PC-9 (cell line): ENCODE results near the gene SNAI3. TPM values are rescaled to one million over a fixed set of nuclear protein-coding genes. Genes with fewer than 3 reads are reported as not detected.

Experiments
- BruUV-seq: library from RNA; stranded (reverse); fragments of 400-500 nt; replicated peaks from 2 replicates; lab custom pipeline; 2021; lab: Mats Ljungman, UMichigan
- CTCF ChIA-PET: fragments of 300-600 bp; sonication (Branson Sonifier 250); formaldehyde crosslinking; loops from one replicate; lab custom pipeline; 2022; ENCODE audit warnings: antibody characterized with exemption; lab: Charles Lee
- POLR2A ChIA-PET: fragments of 300-600 bp; sonication (Branson Sonifier 250); formaldehyde crosslinking; loops from one replicate; lab custom pipeline; 2022; ENCODE audit warnings: antibody characterized with exemption; ENCODE audit not compliant: unreplicated experiment; lab: Charles Lee
- DNase-seq, 2 experiments: peaks; one replicate each; pipeline versions ENCODE4 v3.0.0 to v3.0.0-alpha.2; 2015 to 2022; ENCODE audit warnings: mixed read lengths in 1 of 2
- H2AFZ ChIP-seq: fragments of 200-600 bp; sonication (generic); 2 replicates; pipeline ENCODE4 v1.8.1; 2017; ENCODE audit warnings: antibody characterized with exemption
- H3F3A ChIP-seq: fragments of 200-600 bp; sonication (generic); 2 replicates; pipeline ENCODE4 v1.8.1; 2017; ENCODE audit warnings: antibody characterized with exemption, mild to moderate bottlenecking, low read depth; ENCODE audit not compliant: insufficient read depth
- H3K27ac ChIP-seq: fragments of 200-600 bp; sonication (generic); 2 replicates; pipeline ENCODE4 v1.6.1; 2016; ENCODE audit warnings: mixed run types
- H3K27me3 ChIP-seq: fragments of 200-600 bp; sonication (generic); 2 replicates; pipeline ENCODE4 v1.6.1; 2016; ENCODE audit warnings: low read depth, mixed run types; ENCODE audit not compliant: insufficient read depth
- H3K36me3 ChIP-seq: fragments of 200-600 bp; sonication (generic); 2 replicates; pipeline ENCODE4 v1.6.1; 2016; ENCODE audit warnings: low read depth, mixed run types
- H3K4me1 ChIP-seq: fragments of 200-600 bp; sonication (generic); replicated peaks from 2 replicates; pipeline ENCODE4 v1.6.1; 2016; ENCODE audit warnings: mixed run types; ENCODE audit not compliant: insufficient read depth
- H3K4me2 ChIP-seq: fragments of 200-600 bp; sonication (generic); 2 replicates; pipeline ENCODE4 v1.6.1; 2017; ENCODE audit warnings: mixed run types
- H3K4me3 ChIP-seq: fragments of 200-600 bp; sonication (generic); 2 replicates; pipeline ENCODE4 v1.6.1; 2016; ENCODE audit warnings: mixed run types
- H3K79me2 ChIP-seq: fragments of 200-600 bp; sonication (generic); 2 replicates; pipeline ENCODE4 v1.6.1; 2017; ENCODE audit warnings: low read depth, mixed run types
- H3K9me2 ChIP-seq: fragments of 200-600 bp; sonication (generic); 2 replicates; pipeline ENCODE4 v1.8.1; 2017; ENCODE audit warnings: mild to moderate bottlenecking; ENCODE audit not compliant: insufficient read depth
- H3K9me3 ChIP-seq: fragments of 200-600 bp; sonication (generic); 2 replicates; pipeline ENCODE4 v1.8.1; 2016; ENCODE audit warnings: low read depth; ENCODE audit not compliant: insufficient read depth
- H4K20me1 ChIP-seq: fragments of 200-600 bp; sonication (generic); 2 replicates; pipeline ENCODE4 v1.8.1; 2017; ENCODE audit not compliant: insufficient read depth
- EZH2 ChIP-seq: fragments of 200-600 bp; sonication (generic); IDR thresholded peaks from 2 replicates; pipeline ENCODE4 v1.8.0; 2017; ENCODE audit warnings: antibody characterized with exemption, low read depth
- intact Hi-C: fragments of 100-400 bp; cut with micrococcal nuclease; formaldehyde crosslinking; loops from one replicate; pipeline ENCODE4 v1.10.0; 2022; ENCODE audit not compliant: unreplicated experiment
- total RNA-seq: library from RNA; stranded (reverse); gene quantifications from 2 replicates; pipeline ENCODE4 v1.2.3, GENCODE V29; 2021
- TF ChIP-seq, protein P1 (sequence below): fragments of 200-600 bp; sonication (generic); conservative IDR thresholded peaks from 2 replicates; pipeline ENCODE4 v1.6.1; 2017; ENCODE audit warnings: mixed run types, antibody characterized with exemption, mild to moderate bottlenecking, moderate library complexity

Gene SNAI3
- total RNA-seq, 1 experiment from 2014 or later = 1.3 TPM

DNA sequence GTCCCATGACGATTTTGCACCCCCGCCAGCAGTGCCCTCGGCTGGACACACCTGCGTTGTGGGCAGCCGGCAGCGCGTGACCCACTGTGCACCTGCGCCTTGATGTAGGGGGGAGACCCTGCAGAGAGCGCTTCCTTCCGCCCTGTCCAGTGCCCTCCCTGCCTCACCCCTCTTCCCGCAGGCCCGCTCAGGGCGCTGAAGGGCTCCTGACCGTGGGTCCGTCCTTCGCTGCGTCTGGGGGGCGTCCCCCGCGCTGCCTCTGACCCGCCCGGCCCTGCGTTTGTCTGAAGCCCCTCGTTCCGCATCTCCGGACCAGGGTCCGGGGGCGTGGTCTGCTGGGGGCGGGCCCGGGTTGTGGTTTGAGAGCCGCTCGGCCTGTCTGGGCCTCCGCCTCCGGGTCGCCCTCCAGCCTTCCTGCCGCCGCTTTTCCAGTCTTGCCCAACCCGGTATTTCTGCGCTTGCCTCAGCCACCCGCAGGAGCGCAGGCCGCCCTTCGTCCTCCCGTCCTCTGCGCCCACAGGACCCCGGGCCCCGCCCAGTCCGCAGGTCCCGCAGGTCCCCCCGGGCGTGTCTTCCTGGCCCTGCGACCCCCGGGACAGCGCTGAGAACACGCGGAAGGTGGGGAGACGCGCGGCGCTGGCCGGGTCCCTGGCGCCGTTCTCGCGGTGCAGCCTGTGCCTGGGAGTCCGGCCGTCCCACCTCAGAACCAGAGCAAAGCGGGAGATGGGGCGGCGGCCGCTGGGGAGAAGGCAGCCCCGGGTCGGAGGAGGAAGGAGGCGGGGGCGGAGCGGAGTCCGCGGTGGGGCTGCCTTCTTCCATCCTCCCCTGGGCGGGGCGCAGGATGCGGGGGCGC, 51.9 kb downstream of the SNAI3 start:
- no peak for DNase-seq
- no peaks in the 10 kb centered on the region for H3K36me3 ChIP-seq
- no peaks in the 10 kb centered on the region for H3K4me1 ChIP-seq
- H3F3A ChIP-seq = 0 out of 2 replicates have a peak, but pooled peaks cover 3% of the 10 kb centered on the region
- no peaks in the 10 kb centered on the region for H3K9me3 ChIP-seq
- BruUV-seq = no TSS peak
- CTCF ChIA-PET = no interaction called here
- no peaks in the 10 kb centered on the region for H3K9me2 ChIP-seq
- POLR2A ChIA-PET = no interaction called here
- no peaks in the 10 kb centered on the region for H4K20me1 ChIP-seq
- TF ChIP-seq, protein P1, sequence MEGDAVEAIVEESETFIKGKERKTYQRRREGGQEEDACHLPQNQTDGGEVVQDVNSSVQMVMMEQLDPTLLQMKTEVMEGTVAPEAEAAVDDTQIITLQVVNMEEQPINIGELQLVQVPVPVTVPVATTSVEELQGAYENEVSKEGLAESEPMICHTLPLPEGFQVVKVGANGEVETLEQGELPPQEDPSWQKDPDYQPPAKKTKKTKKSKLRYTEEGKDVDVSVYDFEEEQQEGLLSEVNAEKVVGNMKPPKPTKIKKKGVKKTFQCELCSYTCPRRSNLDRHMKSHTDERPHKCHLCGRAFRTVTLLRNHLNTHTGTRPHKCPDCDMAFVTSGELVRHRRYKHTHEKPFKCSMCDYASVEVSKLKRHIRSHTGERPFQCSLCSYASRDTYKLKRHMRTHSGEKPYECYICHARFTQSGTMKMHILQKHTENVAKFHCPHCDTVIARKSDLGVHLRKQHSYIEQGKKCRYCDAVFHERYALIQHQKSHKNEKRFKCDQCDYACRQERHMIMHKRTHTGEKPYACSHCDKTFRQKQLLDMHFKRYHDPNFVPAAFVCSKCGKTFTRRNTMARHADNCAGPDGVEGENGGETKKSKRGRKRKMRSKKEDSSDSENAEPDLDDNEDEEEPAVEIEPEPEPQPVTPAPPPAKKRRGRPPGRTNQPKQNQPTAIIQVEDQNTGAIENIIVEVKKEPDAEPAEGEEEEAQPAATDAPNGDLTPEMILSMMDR = no peak
- no peak for TF ChIP-seq EZH2
- H3K4me2 ChIP-seq = no peak overlapping the region
- intact Hi-C loops = no loop called here
- no peaks in the 10 kb centered on the region for H3K27me3 ChIP-seq
- H2AFZ ChIP-seq = no peak overlapping the region
- no peak overlapping the region for H3K27ac ChIP-seq
- H3K4me3 ChIP-seq = no peak overlapping the region
- no peaks in the 10 kb centered on the region for H3K79me2 ChIP-seq

DNA sequence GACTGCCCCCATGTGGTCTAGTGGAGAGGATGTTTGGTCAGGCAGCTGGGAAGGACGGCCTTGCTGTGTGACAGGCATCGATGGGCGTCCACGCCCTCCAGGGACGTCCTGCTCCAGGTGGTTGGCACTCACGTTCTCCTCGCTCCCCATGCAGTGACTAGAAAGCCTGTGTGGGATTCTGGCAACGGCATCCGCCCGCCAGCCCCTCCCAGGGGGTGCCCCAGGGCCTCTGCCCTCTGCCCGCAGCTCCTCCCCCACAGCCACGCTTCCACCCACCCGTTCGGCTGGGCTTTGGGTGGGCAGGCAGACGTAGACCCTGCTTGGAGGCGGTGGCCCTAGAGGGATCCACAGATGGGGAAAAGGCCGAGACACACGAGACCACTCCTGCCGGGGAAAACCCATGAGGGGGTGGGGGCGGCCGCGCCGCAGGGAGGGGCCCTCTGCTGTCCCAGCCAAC, 52.6 kb downstream of the SNAI3 start:
- DNase-seq = no peak
- Histone ChIP-seq H3K9me3 (no peaks in the 10 kb centered on the region), H3F3A (0 out of 2 replicates have a peak, but pooled peaks cover 3% of the 10 kb centered on the region), H3K27ac (no peak overlapping the region), H3K36me3 (no peaks in the 10 kb centered on the region), H3K27me3 (no peaks in the 10 kb centered on the region), H3K4me2 (no peak overlapping the region), H3K9me2 (no peaks in the 10 kb centered on the region), H3K4me1 (no peaks in the 10 kb centered on the region), H3K4me3 (no peak overlapping the region), H2AFZ (no peak overlapping the region), H3K79me2 (no peaks in the 10 kb centered on the region), H4K20me1 (no peaks in the 10 kb centered on the region)
- TF ChIP-seq, protein P1 = no peak; the same call in 1 of the 2 replicates
- TF ChIP-seq EZH2 = no peak
- no TSS peak for BruUV-seq
- POLR2A ChIA-PET = no interaction called here
- CTCF ChIA-PET = no interaction called here
- intact Hi-C loops = no loop called here

DNA sequence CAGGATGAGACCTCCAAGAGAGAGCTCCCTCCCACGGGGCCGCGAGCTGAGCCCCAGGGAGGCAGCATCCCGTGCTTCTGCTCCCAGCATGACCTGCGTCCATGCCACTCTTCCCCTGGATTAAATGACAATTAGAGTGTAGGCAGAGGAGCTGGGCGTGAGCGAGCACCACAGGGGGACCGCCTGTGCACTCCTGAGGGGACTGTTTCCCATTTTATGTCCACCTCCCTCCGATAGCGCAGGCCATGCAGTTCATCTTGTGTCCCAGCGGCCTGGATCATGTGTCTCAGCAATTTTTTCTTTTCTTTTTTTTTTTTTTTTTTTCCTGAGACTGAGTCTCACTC, 53.7 kb downstream of the SNAI3 start:
- no peak overlapping the region for H3K4me3 ChIP-seq
- POLR2A ChIA-PET = interaction anchor here (0.6 kb wide), 1 partner anchor 56 kb away, joined by 24 read pairs; no protein-coding TSS in a partner anchor
- H3K27me3 ChIP-seq = no peaks in the 10 kb centered on the region
- CTCF ChIA-PET = no interaction called here
- no peak for DNase-seq
- H2AFZ ChIP-seq = no peak overlapping the region
- H3K4me1 ChIP-seq = no peaks in the 10 kb centered on the region
- no peaks in the 10 kb centered on the region for H4K20me1 ChIP-seq
- H3K9me2 ChIP-seq = no peaks in the 10 kb centered on the region
- intact Hi-C loops = no loop called here
- H3K9me3 ChIP-seq = no peaks in the 10 kb centered on the region
- H3K79me2 ChIP-seq = no peaks in the 10 kb centered on the region
- BruUV-seq = no TSS peak
- no peaks in the 10 kb centered on the region for H3K36me3 ChIP-seq
- H3K4me2 ChIP-seq = no peak overlapping the region
- no peak overlapping the region for H3K27ac ChIP-seq
- TF ChIP-seq, protein P1 = no peak
- peaks cover 3% of the 10 kb centered on the region; the same call in 1 of the 2 replicates for H3F3A ChIP-seq
